Activated CD8-positive, alpha-beta memory T cell treated with anti-CD3 and anti-CD28 coated beads, Interleukin-2, amount 50 U/mL, for 1 hour (primary cell): ENCODE measurements around the gene MFSD2B.
"Not testable (repeated sequence)": the region's sequence is repeated elsewhere in the genome, so short reads cannot be mapped to it uniquely, and the experiment has no call there.

Experiments
- DNase-seq: peaks from one replicate; pipeline ENCODE4 v3.0.0-alpha.2; 2020; ENCODE audit errors: extremely low read depth

Gene MFSD2B

GRCh38 chr2:24018241-24018640 lies 8.4 kb downstream of the MFSD2B start:
- DNase-seq = no peak

GRCh38 chr2:24019729-24020128 lies 9.8 kb downstream of the MFSD2B start:
- DNase-seq = no peak

- no peak for DNase-seq
Measured at GRCh38 chr2:24020244-24020643, 10.4 kb downstream of the MFSD2B start.

- no peak for DNase-seq
Measured at GRCh38 chr2:24021122-24021998, 11.5 kb downstream of the MFSD2B start.

- DNase-seq = no peak
Measured at GRCh38 chr2:24022324-24022974, 12.6 kb downstream of the MFSD2B start.

GRCh38 chr2:24022975-24023575 lies 13.2 kb downstream of the MFSD2B start:
- no peak for DNase-seq

GRCh38 chr2:24024018-24024417 lies 14.1 kb downstream of the MFSD2B start:
- DNase-seq = no peak

- no peak for DNase-seq
Measured at GRCh38 chr2:24024996-24025663, 15.2 kb downstream of the MFSD2B start.

GRCh38 chr2:24026233-24026632 lies 16.3 kb downstream of the MFSD2B start:
- DNase-seq = no peak

- DNase-seq = no peak
Measured at GRCh38 chr2:24038786-24039499, 29.1 kb downstream of the MFSD2B start.

- DNase-seq = no peak
Measured at GRCh38 chr2:24040511-24040910, 30.6 kb downstream of the MFSD2B start.

- not testable (repeated sequence) for DNase-seq
Measured at GRCh38 chr2:24043133-24043532, 33.2 kb downstream of the MFSD2B start.

GRCh38 chr2:24045511-24046508 lies 35.9 kb downstream of the MFSD2B start:
- DNase-seq = no peak

GRCh38 chr2:24046599-24046929 lies 36.7 kb downstream of the MFSD2B start:
- no peak for DNase-seq

- peak; percentile 92 for DNase-seq
Measured at GRCh38 chr2:24046930-24047702, 37.2 kb downstream of the MFSD2B start, which contains the start of gene WDCP. Gene WDCP, minus strand, starts transcription at chr2:24047391. Its CDS starts 7,897 bp downstream, at chr2:24039494.

GRCh38 chr2:24047703-24048033 lies 37.8 kb downstream of the MFSD2B start:
- DNase-seq = no peak

- no peak for DNase-seq
Measured at GRCh38 chr2:24048769-24049484, 39.0 kb downstream of the MFSD2B start.

- DNase-seq = no peak
Measured at GRCh38 chr2:24049485-24050021, 39.7 kb downstream of the MFSD2B start, which contains the start of gene FKBP1B. Gene FKBP1B, plus strand, starts transcription at chr2:24049741. Its CDS starts 109 bp downstream, at chr2:24049850.
